HG02885 (cell line): Measurements from ENCODE around the gene LMX1B.

Experiments used
- ATAC-seq: cut with Tn5 transposase; IDR thresholded peaks from one replicate; pipeline ENCODE4 v1.9.1; 2021; ENCODE audit warnings: mild to moderate bottlenecking; ENCODE audit not compliant: unreplicated experiment, poor library complexity

Gene LMX1B

DNA sequence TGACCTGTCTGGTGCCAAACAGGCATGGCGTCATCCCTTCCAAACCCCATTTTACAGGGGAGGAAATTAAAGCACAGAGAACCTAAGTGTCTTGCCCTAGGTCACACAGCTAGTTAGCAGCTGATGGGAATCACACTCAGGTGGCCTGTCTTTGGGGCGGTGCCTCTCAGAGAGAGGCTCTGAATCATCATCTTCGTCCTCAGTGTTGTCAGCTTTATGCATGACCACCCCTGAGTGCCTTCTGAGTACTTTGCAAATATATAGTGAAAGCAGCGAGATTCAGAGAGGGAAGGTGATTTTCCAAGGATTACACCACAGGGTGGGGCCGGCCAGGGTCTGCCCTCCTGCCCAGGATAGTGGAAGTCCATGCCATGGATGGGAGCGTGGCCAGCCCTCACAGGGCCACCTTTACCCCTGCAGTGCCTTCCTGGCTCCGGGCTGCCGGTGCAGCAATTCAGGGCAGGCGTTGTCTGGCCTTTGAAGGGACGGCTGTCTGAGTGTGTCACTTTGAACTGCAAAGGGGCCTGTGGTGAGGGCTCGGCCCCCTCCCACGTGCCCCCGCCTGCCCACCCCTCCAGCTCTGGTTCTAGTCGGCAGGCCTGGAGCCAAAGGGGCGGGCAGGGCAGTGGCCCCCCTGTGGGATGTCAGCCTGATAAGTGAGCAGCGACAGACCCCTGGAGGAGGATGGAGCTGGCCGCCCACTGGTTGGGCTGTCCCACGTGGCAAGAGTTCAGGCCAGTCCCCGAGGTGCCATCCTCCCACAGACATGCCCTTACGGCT lies 16.9 kb downstream of the LMX1B start:
- no peak for ATAC-seq

DNA sequence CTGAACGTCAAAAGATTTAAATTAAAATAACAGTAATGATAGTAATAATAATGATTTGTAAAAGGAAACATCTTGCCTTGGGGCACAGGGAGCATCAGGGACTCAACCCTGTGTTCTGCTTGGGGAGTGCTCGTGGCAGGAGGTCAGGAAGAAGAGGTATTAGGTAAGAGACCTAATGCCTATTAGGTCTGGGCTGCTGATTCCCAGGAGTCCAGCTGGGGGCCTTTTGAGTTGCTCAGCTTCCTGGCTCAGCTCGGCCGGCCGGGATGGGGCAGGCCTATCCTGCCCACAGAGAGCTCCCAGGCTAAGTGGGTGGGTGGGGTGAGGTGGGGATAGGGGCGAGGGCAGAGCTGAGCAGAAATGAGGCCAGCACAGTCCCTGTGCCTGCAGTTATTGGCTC lies 17.5 kb downstream of the LMX1B start:
- ATAC-seq = no peak

DNA sequence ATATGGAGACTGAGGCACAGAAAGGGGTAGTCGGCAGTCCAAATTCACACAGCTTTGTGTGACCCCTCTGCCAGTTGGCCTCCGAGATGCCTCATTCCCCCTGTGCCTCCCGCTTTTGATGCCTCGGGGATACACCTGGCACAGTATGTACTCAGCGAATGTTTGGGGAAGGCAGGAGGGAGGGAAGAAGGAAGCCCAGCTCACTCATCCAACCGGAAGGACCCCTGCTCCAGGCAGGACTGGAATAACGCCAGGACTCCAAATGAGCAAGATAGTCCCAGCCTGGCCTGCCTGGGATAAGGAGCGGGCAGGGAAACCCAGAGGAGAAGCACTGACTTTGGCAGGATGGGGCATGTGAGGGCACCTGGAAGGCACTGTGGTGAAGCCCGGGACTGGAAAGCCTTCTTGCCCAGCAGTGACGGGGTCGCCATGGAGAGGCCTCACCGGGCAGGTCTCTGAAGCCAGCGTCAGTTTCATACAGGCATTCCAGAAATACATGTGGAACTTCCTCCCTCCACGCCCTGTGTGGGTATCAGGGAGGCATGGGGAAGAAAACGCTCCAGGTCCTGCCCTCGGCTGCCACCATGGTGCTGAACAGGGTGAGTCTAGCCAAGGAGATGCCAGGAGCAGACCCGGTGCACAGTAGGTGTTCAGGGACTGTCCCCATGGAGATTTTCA lies 20.3 kb downstream of the LMX1B start:
- no peak for ATAC-seq

DNA sequence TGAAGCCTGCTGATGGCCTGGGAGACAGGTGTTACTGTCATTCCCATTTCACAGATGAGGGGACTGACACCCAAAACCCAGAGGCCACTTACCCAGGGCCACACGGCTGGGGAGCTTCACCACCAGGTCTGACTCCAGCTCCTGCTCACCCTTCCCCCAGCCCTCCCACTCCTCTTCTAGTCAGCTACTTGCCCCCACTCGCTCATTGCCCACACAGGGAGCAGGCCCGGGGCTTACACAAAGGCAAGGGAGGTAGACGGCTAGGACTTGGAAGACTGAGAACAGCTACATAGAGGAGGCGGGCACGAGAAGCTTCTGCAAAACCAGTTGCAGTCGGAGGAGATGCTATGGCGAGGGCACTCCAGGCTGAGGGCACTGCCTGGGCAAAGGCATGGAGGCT lies 21.3 kb downstream of the LMX1B start:
- no peak for ATAC-seq

DNA sequence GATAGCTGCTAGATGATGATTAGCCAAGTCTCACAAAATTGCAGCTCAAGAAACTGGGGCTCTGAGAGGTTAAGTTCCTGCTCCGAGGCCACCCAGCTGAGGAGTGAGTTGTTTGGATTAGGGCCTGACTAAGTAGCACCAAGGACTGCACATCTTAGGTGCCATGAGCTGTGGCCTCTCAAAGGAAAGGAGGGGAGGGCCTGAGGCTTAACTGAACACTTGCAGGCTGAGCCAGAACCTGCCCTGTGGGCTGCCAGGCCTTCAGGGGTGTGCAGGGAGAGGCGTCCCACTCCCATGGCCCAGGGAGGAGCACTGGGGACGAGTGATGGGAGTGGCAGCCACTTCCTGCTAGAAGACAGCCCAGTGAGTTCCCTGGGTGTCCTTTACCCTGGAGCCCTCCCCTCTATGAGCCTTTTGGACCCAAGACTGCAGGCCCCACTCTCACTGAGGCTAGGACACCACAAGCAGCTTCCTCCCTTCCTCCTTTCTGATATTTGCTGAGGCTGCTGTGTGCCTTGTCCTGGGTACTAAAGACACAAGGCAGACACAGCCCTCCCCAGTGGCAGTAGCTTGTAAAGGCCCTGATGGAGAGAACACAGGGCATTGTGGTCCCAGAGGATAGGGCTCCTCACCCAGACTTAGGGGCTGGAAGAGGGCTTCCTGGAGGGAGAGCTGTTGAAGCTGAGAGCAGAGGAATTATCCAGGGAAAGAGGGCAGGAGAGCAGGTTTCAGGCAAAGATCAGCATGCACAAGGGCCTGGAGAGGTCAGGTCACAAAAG lies 22.1 kb downstream of the LMX1B start:
- no peak for ATAC-seq

DNA sequence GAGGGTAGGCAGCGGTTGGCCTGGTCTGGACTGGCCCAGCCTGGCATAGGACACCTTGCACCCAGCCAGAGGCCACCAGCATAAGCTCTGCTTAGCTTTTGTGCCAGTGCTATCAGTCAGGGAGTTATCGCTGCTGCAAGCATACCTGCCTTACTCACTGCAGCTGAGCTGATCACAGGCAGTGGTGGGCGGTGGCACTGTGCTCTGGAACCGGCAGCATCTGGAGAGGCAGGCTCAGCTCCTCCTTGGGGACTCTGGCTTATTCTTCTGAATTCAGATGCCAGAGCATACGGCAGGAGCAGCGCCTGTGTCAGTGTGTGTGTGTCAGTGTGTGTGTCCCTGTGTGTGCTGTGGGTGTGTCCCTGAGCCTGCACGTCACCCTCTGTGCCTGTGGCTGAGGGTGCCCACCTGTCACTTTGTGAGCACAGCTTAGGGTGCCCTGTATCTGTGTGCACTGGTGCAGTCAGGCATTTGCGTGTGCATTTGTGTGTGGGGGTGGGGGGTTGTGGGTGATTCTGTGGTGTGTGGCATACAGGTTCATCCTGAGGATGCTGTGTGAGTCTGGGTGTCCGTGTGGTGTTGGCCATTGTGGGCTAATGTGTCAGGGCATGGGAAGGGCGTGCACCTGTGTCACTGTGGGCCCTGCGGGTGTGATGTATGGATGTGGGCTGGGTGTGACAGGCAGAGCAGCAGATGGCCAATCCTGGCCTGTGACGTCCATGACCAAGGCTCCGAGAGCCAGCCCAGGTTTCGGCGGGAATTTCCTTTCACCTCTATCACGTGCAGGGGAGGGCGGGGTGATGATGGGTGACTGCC lies 23.5 kb downstream of the LMX1B start:
- no peak for ATAC-seq

DNA sequence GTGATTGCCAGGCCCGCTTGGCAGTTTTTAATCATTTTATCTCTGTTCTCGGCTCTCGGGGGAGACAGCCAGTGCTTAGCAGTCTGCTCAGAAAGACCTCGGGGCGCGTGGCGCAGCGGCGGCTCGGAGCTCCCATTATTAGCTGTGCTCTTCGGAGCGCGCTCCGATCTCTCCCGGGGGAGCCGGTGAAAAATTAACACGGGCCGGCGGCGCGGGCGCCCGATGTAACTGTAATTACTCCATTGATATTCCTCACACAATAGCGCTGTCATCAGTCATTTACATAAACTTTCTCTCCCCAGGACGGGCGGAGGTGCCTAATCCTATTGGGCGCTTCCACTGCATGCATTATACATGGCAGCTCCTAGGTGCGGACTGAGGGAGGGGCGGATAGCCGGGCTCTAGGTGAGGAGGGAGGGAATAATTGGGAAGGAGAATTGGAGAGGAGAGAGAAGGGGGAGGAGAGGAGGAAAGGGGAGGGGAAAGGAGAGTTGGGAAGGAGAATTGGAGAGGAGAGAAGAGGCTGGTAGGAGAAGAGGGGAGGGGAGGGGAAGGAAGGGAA lies 24.9 kb downstream of the LMX1B start:
- ATAC-seq = no peak

DNA sequence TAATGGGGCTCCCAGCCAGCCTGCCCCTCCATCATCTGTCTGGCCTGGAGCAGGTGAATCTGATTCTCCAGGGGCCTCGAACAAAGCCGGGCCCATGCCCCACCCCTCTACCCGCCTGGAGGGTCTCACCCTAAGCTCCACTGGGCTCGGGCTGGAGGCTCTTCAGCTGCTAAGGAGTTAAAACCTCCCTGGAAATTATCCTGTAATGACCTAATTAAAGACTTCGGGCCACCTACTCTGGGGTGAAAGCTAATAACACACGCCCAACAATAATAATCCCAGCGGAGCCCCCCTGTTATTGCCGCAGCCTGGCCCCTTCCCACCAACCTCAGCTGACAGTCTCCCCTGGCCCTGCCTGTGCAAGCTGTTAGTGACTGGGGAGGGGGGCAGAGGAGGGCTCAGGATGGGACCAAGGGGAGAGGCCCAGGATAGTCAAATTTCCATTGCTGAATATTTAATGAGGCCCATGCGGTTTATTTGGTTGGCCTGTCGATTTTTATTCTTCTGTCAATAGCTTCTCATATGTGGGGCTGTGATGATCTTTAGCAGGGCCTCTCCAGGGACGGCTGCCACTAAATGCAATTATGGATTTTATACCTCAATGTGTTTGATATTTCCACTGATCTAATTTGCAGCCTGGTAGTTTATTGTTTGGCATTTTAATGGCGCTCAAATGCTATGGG lies 25.7 kb downstream of the LMX1B start:
- no peak for ATAC-seq

DNA sequence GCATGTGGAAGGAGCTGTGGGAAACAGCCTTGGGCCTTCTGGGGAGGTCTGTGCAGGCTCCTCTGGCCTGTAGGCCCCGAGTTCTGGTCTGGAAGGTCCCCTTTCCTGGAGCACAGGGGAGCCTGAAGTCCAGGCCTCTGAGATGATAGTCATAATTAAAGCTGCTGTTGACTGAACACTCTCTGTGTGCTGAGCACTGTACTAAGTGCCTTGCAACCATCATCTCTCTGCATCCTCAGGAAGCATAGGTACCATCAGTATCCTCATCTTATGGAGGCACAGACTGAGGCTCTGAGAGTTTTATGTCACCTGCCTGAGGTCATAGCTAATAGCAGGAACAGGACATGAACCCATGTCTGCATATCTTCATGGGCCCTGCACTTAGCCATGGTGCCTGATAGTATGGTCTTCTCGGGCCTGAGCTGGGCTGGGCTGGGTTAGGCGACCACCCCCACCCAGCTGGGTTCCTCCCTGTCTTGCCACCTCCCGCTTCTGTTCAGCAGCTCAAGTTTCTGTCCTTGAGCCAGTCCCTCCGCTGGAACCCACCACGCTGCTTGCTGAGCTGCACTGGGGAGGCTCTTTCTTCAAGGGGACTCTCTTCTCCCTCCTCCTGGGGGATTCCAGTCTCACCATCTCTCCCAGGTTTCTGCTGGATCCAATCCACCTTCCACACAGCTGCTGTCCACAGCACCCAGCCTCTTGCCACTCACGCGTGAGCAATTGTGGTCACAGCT lies 27.6 kb downstream of the LMX1B start:
- no peak for ATAC-seq

DNA sequence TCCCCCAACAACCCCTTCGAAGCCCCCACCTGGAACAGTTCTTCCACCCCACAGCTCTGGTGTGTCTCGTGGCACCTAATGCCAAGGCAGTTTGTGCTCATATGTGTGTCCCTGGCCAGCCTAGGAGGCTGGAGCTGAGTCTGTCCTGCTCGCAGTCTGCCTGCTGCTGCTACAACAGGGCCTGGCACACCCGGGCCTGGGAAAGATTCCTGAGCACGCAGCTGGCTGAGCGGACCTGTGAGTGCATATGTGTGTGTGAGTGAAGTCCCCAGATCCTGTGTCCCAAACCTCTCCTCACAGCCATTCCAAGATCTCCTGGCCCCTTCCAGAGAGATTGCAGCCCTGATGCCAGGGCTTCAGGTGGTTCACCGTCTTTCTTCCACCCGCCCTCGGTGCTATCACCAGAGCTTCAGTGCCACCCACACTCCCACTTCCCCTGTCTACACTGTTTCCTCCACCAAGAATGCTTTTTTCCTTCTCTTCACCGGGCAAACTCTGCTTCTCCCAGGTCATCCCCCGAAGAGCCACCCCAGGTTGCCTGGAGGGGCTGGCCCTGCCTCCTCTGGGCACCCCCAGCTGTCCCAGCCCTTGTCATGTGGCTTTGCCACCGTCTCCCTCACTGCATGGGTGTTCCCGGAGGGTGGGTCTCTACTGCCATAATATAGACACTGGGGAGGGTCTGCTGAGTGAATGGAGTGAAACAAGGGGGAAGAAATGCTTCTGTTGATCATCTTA lies 28.4 kb downstream of the LMX1B start:
- no peak for ATAC-seq

DNA sequence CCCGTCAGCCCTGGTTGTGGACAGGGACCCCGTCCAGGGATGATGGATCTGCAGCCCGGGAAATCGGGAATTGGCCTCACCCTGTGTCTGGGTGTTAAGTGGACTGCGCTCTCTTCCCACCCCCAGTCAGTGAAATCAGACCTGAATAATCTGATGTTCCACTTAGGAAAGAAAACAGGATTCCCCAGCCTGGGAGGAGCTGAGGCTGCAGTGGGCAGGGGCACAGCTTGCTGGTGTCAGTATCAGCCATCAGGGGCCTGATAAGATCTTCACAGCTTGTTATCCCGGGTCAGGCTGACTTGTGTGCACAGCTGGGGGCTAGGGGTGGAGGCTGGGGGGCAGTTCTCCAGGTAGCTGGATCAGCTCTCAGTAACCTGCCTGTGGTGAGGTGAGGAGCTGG lies 29.1 kb downstream of the LMX1B start:
- no peak for ATAC-seq

DNA sequence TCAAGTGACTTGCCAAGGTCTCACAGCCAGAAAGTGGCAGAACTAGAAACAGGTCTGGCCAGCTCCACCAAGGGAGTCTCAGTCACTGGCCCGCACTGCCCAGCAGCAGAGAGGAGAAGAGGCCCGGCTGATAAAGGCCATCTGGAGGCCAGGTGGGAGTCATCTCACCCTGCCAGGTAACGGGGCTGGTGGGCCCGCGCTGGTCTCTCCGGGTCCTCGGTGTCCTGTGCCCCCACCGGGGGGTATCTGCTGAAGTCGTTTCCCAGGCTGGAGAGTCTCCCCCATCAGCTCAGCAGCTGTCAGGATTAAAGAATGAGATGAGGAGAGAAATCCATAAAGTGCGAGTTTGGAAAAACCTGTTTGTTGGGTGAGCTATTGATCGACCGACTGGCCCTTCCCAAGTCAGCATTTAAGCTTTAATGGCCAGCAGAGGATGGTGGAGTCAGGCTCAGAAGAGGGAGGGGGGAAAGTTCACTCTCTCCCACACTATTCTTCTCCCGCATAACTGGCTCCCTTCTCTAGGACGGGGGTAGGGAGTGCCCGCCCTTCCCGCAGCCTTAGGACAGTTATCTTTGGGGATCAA lies 30.3 kb downstream of the LMX1B start:
- ATAC-seq = no peak

DNA sequence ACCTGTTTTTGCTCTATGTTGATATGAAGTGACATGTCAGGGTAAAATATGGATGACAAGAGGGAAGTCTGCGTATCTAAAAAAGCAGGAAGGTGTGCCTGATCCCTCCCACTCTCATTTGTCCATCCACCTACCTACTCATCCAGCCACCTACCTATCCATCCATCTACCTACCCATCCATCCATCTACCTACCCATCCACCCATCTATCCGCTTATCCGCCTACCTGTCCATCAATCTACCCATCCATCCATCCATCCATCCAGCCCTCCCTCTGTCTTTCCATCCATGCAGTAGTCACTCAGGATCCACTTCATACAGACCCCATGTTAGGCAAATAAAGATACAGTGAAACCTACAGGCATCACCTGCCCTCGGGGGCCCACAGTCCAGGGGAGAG lies 32.4 kb downstream of the LMX1B start:
- ATAC-seq = no peak

DNA sequence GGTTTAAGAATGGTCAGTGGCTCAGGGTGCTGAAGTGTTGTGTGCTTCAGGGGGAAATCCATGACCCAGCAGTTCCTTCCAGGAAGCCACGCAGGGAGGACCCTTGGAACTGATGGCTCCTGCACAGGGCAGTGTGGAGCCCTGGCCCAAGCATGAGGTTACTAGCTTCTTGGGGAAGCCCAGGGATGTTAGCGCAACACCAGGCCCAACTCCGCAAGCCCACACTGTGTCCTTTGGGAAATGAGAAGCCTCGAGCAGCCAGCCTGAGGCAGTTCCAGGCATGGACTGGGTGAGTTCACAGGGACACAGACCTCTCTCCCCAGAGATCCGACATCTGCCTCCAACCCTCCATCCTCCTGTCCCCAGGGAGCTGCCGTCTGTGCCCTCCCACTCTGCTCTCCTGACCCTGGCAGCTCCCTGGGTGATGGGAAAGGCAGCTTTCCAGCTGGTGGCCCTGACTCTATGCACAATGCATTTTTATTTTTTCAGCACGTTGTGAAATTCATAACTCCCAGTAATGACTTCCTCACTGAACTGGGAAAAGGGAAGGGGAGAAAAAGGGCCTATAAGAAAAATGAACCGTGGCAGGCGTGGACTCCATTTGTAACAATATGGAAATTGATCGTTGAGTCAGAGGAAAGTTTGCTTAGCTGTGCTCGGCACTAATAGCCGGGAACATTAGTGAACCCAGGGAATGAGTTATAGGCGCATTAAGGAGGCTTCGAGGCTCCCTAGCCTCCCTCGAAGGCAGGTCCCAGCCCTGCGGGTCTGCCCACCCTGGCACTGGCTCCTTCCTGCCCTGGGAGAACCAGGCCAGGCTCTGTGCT lies 34.1 kb downstream of the LMX1B start:
- no peak for ATAC-seq

DNA sequence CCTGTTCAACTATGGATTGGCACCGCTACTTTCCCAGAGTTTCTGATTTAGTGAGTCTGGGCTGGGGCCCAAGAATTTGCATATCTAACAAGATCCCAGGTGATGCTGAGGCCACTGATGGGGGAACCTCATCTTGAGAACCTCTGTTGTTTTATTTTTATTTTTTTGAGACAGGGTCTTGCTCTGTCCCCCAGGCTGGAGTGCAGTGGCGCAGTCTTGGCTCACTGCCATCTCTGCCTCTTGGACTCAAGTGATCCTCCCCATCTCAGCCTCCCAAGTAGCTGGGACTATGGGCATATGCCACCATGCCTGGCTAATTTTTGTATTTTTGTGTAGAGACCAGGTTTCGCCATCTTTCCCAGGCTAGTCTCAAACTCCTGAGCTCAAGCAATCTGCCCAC lies 35.7 kb downstream of the LMX1B start:
- no peak for ATAC-seq

DNA sequence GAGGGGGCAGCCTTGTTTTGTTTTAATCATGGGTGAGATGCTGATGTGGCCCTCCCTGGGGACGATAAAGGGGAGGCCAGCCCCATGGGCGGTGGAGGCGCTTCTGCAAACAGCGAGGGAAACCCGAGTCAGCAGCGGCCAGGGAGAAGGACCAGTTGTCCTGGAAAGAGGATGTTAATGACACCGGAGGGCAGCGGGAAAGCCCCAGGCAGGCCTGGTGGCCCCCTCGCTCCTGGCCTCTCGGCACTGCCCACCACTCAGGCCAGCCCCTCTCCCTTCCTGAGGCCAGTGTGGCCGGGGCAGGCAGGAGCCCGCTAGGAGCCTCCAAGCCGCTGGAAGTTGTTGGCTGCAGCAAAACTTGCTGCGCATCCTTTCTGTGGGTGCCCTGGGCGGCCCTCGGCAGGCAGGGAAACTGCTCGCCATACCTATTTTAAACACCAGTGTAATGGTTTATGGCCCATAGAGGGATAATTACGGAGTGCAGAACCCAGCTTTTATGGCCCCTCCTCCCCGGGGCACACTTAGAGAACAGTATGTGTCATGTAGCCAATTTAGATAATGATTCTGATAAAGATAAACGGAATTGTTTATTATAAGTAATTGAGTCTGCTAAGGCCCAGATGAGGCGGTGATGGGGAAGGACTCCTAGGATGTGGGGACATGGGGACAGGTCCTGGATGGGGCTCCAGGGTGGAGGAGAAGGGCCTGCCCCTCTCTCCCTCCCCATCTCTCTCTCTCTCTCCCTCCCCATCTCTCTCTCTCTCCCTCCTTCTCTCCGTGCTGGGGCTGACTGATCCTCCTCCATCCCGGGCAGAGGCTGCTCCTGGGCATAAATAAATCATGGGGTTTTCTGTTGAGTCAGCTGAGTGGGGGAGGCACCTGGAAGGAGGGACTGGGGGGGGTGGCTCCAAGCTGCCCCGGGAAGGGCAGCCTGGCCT lies 36.9 kb downstream of the LMX1B start:
- no peak for ATAC-seq
